Naive thymus-derived CD4-positive, alpha-beta T cell (primary cell): Measurements from ENCODE around the gene PDHX. TPM values are rescaled to one million over a fixed set of nuclear protein-coding genes. Genes with fewer than 3 reads are reported as not detected.

Experiments used
- ATAC-seq: fragments of 150-1000 bp; cut with Tn5 transposase; 2 replicates; pipeline ENCODE4 v1.10.0; 2021; ENCODE audit warnings: mild to moderate bottlenecking, moderate library complexity
- CTCF ChIA-PET: fragments of 350-600 bp; sonication (Branson Sonifier 250); formaldehyde crosslinking; loops from one replicate; lab custom pipeline; 2021; ENCODE audit warnings: antibody characterized with exemption; lab: Charles Lee
- POLR2A ChIA-PET: fragments of 350-600 bp; sonication (Branson Sonifier 250); formaldehyde crosslinking; loops from one replicate; lab custom pipeline; 2021; ENCODE audit warnings: antibody characterized with exemption, inconsistent platforms; lab: Charles Lee
- DNase-seq, 9 donors: peaks; one replicate each; pipeline versions ENCODE4 v3.0.0 to v3.0.0-alpha.2; 2020 to 2022; ENCODE audit warnings: mixed read lengths in 1 of 9
- H3K27ac ChIP-seq: one replicate; pipeline ENCODE4 v1.7.0; 2013; ENCODE audit warnings: mild to moderate bottlenecking, low read depth, low read length, moderate library complexity
- H3K27me3 ChIP-seq, 2 donors: one replicate each; pipeline ENCODE4 v1.7.0; 2013; ENCODE audit warnings: low read length in 2 of 2, mild to moderate bottlenecking in 2 of 2, moderate library complexity in 2 of 2; ENCODE audit not compliant: control insufficient read depth in 2 of 2, insufficient read depth in 2 of 2
- H3K36me3 ChIP-seq, 3 experiments: 1 replicate in 2 of 3; 2 replicates in 1 of 3; pipeline ENCODE4 v1.7.0; 2013; ENCODE audit warnings: low read length in 3 of 3, mild to moderate bottlenecking in 3 of 3, moderate library complexity in 1 of 3; ENCODE audit not compliant: insufficient read depth in 3 of 3, control insufficient read depth in 2 of 3
- H3K4me1 ChIP-seq, 2 donors: one replicate each; pipeline ENCODE4 v1.7.0; 2013; ENCODE audit warnings: low read length in 2 of 2, mild to moderate bottlenecking in 2 of 2, moderate library complexity in 1 of 2; ENCODE audit not compliant: control insufficient read depth in 2 of 2, insufficient read depth in 2 of 2
- H3K4me3 ChIP-seq: 2 replicates; pipeline ENCODE4 v1.7.0; 2013; ENCODE audit warnings: mild to moderate bottlenecking, low read length
- H3K9me3 ChIP-seq, 3 experiments: 1 replicate in 2 of 3; 2 replicates in 1 of 3; pipeline ENCODE4 v1.7.0; 2013; ENCODE audit warnings: low read length in 3 of 3; ENCODE audit not compliant: control insufficient read depth in 2 of 3
- H3K27ac Mint-ChIP-seq, 9 donors: one replicate each; pipeline ENCODE4 v1.8.0; 2020 to 2022; ENCODE audit warnings: mixed read lengths in 9 of 9, mild to moderate bottlenecking in 8 of 9, moderate library complexity in 5 of 9, inconsistent platforms in 2 of 9
- H3K27me3 Mint-ChIP-seq, 5 donors: one replicate each; pipeline ENCODE4 v1.8.0; 2021 to 2022; ENCODE audit warnings: mixed read lengths in 5 of 5, mild to moderate bottlenecking in 1 of 5
- H3K36me3 Mint-ChIP-seq, 5 donors: one replicate each; pipeline ENCODE4 v1.8.0; 2020 to 2022; ENCODE audit warnings: mixed read lengths in 5 of 5, mild to moderate bottlenecking in 3 of 5, inconsistent platforms in 1 of 5
- H3K4me1 Mint-ChIP-seq, 7 donors: one replicate each; pipeline ENCODE4 v1.8.0; 2020 to 2022; ENCODE audit warnings: mixed read lengths in 7 of 7, mild to moderate bottlenecking in 3 of 7, inconsistent platforms in 1 of 7
- H3K4me3 Mint-ChIP-seq, 10 donors: one replicate each; pipeline ENCODE4 v1.8.0; 2020 to 2022; ENCODE audit warnings: mild to moderate bottlenecking in 10 of 10, mixed read lengths in 10 of 10, moderate library complexity in 6 of 10, inconsistent platforms in 2 of 10
- H3K9me3 Mint-ChIP-seq, 11 donors: one replicate each; pipeline ENCODE4 v1.8.0; 2020 to 2022; ENCODE audit warnings: mixed read lengths in 11 of 11, mild to moderate bottlenecking in 4 of 11, inconsistent platforms in 1 of 11, moderate library complexity in 1 of 11
- intact Hi-C, 2 donors: fragments of 100-400 bp; cut with micrococcal nuclease; formaldehyde crosslinking; loops; one replicate each; pipeline ENCODE4 v1.15.1; 2023
- polyA plus RNA-seq, 2 donors: library from polyadenylated mRNA; unstranded; fragments of 300-500 nt; fragmentation: Illumina TruSeq; gene quantifications; one replicate each; pipeline ENCODE4 v1.2.3, GENCODE V29; 2021
- total RNA-seq, 6 experiments: library from RNA in 5 of 6; stranded (reverse) in 5 of 6; gene quantifications; 1 replicate in 5 of 6; 2 replicates in 1 of 6; pipeline ENCODE4 v1.2.3 and lab custom pipeline; 2021 to 2026

PDHX gene
- total and polyA plus RNA-seq, 7 experiments from 2014 or later = 17.8 to 54.1 (median 26.2) TPM

DNA sequence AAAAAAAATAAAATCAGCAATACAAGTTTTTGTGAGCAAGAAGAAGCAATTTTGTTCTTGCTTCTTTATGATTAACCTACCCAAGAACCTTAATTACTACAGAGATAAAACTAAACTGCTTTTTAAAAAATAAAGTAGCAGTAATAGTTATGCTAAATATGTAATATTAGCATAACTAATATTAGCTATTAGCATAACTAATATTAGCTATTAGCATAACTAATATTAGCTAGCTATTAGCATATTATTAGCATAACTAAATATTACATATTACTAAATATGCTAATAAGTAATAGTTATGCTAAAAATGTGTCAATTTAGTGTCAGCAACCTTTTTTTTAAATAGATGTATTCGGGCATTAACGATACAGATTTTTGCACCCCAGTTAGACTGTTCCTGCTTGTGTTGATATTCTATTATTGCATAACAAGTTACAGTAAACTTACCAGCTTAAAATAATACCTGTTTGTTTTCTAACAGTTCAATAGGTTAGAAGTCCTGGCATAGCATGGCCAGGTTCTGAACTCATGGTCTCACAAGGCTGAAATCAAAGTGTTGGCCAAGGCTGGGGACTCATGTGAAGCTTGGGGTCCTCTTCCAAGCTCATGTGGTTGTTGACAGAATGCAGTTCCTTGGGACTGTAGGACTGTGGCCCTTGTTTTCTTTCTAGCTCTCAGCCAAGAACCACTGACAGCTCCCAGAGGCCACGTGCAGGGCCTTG is 48.4 kb downstream of the PDHX start:
- H3K9me3 Mint-ChIP-seq = peaks cover 0 to 2% (median 0%) of the 10 kb centered on the region in 11 donors
- Histone ChIP-seq H3K4me1 (no peaks in the 10 kb centered on the region), H3K36me3 (peaks cover 0 to 35% (median 3%) of the 10 kb centered on the region in 3 experiments), H3K27ac (no peak overlapping the region), H3K27me3 (no peaks in the 10 kb centered on the region), H3K4me3 (no peak overlapping the region), H3K9me3 (no peaks in the 10 kb centered on the region)
- POLR2A ChIA-PET = interaction anchor here (0.7 kb wide), 1 partner anchor 1856 kb away, joined by 3 read pairs; no protein-coding TSS in a partner anchor
- H3K27ac Mint-ChIP-seq = peak overlapping the region in 1 of 9 donors; percentile 56
- ATAC-seq (no peak), DNase-seq (no peak)
- peaks cover 10 to 66% (median 35%) of the 10 kb centered on the region in 5 donors for H3K36me3 Mint-ChIP-seq
- intact Hi-C loops = no loop called here
- no peaks in the 10 kb centered on the region for H3K27me3 Mint-ChIP-seq
- peaks cover 0 to 5% (median 1%) of the 10 kb centered on the region in 7 donors for H3K4me1 Mint-ChIP-seq
- H3K4me3 Mint-ChIP-seq = no peak overlapping the region
- CTCF ChIA-PET = no interaction called here

DNA sequence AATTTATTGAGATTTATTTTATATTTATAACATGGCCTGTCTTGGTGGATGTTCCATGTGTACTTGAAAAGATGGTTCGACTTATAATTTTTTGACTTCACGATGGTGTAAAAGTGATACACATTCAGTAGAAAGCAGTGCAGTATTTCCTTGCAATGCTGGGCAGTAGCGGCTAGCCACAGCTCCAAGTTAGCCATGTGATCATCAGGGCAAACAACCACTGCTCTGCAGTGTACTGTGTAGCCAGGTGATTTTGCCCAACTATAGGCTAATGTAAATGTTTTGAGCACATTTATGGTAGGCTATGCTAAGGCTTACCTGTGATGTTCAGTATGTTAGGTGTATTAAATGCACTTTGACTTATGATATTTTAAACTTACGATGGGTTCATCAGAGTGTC is 52.4 kb downstream of the PDHX start:
- ChIA-PET CTCF (interaction anchor here (0.6 kb wide), 1 partner anchor 357 kb away, joined by 5 read pairs; no protein-coding TSS in a partner anchor), POLR2A (no interaction called here)
- no peak for DNase-seq
- H3K27me3 Mint-ChIP-seq = no peaks in the 10 kb centered on the region
- no peaks in the 10 kb centered on the region for H3K27me3 ChIP-seq
- H3K9me3 Mint-ChIP-seq = peaks cover 0 to 2% (median 0%) of the 10 kb centered on the region in 11 donors
- H3K27ac Mint-ChIP-seq = no peak overlapping the region
- peaks cover 14 to 74% (median 66%) of the 10 kb centered on the region in 5 donors for H3K36me3 Mint-ChIP-seq
- no peak overlapping the region for H3K4me3 Mint-ChIP-seq
- no peak overlapping the region for H3K27ac ChIP-seq
- no peaks in the 10 kb centered on the region for H3K9me3 ChIP-seq
- no peak for ATAC-seq
- H3K4me3 ChIP-seq = no peak overlapping the region
- peaks cover 0 to 13% (median 3%) of the 10 kb centered on the region in 7 donors for H3K4me1 Mint-ChIP-seq
- no peaks in the 10 kb centered on the region for H3K4me1 ChIP-seq
- intact Hi-C loops = no loop called here
- peaks cover 3 to 33% (median 5%) of the 10 kb centered on the region in 3 experiments for H3K36me3 ChIP-seq

DNA sequence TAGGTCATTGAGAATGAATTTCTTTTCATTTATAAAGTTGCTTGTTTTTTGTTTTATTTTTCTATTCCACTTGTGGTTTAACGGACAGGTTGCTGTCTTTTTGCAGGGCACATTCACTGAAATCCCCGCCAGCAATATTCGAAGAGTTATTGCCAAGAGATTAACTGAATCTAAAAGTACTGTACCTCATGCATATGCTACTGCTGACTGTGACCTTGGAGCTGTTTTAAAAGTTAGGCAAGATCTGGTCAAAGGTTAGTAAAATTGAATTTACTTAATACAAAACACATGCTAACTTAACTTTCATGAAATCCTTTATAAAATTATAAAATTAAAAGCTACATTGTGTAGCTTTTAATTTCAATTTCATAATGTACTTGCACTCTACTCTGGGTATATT is 53.6 kb downstream of the PDHX start:
- no peak overlapping the region for H3K4me3 Mint-ChIP-seq
- Histone ChIP-seq H3K27me3 (no peaks in the 10 kb centered on the region), H3K4me3 (no peak overlapping the region), H3K4me1 (no peaks in the 10 kb centered on the region), H3K36me3 (peaks cover 3 to 30% (median 5%) of the 10 kb centered on the region in 3 experiments), H3K9me3 (no peaks in the 10 kb centered on the region), H3K27ac (no peak overlapping the region)
- no peak overlapping the region for H3K27ac Mint-ChIP-seq
- peaks cover 0 to 2% (median 0%) of the 10 kb centered on the region in 11 donors for H3K9me3 Mint-ChIP-seq
- intact Hi-C loops = no loop called here
- POLR2A ChIA-PET = no interaction called here
- H3K27me3 Mint-ChIP-seq = no peaks in the 10 kb centered on the region
- H3K36me3 Mint-ChIP-seq = peaks cover 15 to 80% (median 74%) of the 10 kb centered on the region in 5 donors
- DNase-seq = no peak
- H3K4me1 Mint-ChIP-seq = peaks cover under 1 to 15% (median 3%) of the 10 kb centered on the region in 7 donors
- CTCF ChIA-PET = no interaction called here
- ATAC-seq = no peak

DNA sequence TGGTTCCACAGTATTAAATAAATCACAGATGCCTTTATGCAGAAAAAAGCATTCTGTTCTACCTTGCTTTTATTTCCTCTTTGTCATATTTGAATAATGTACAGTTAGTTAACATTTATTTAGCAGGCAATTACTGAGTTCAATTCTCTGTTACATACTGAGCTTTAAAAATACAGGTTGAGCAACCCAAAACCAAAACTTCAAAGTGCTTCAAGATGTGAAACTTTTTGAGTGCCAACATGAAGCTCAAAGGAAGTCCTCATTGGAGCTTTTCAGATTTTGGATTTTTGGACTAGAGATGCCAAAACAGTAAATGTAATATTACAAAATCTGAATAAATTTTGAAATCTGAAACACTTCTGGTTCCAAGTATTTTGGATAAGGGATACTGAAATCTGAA is 54.1 kb downstream of the PDHX start:
- no peaks in the 10 kb centered on the region for H3K9me3 ChIP-seq
- peaks cover 19 to 80% (median 74%) of the 10 kb centered on the region in 5 donors for H3K36me3 Mint-ChIP-seq
- ChIA-PET CTCF (no interaction called here), POLR2A (no interaction called here)
- H3K36me3 ChIP-seq = peaks cover 3 to 27% (median 5%) of the 10 kb centered on the region in 3 experiments
- H3K27me3 Mint-ChIP-seq = no peaks in the 10 kb centered on the region
- intact Hi-C loops = no loop called here
- no peak overlapping the region for H3K27ac ChIP-seq
- H3K4me3 Mint-ChIP-seq = no peak overlapping the region
- H3K27ac Mint-ChIP-seq = peak overlapping the region in 1 of 9 donors; percentile 8
- H3K27me3 ChIP-seq = no peaks in the 10 kb centered on the region
- H3K4me1 Mint-ChIP-seq = peaks cover 4 to 19% (median 6%) of the 10 kb centered on the region in 7 donors
- H3K4me3 ChIP-seq = no peak overlapping the region
- H3K4me1 ChIP-seq = no peaks in the 10 kb centered on the region
- ATAC-seq (no peak), DNase-seq (no peak)
- peaks cover 0 to 2% (median 0%) of the 10 kb centered on the region in 11 donors for H3K9me3 Mint-ChIP-seq

DNA sequence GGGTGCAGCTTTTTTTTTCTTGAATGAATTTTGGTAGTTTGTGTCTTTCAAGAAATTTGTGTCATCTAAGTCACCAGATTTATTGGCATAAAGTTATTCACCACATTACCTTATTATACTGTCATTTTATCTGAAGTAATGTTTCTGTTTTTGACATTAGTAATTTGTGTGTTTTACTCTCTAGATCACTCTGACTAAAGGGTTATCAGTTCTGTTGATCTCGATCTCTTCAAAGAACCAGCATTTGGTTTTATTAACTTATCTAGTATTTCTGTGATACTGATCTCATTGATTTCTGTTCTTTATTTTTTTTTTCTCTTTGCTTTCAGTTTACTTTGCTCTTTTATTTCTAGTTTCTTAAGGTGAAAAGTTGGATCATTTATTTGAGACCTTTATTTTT is 55.5 kb downstream of the PDHX start:
- ATAC-seq = no peak
- Mint-ChIP-seq H3K4me1 (peaks cover 5 to 34% (median 17%) of the 10 kb centered on the region in 7 donors), H3K9me3 (peaks cover 0 to 2% (median 0%) of the 10 kb centered on the region in 11 donors), H3K36me3 (peaks cover 26 to 83% (median 75%) of the 10 kb centered on the region in 5 donors), H3K27ac (no peak overlapping the region), H3K27me3 (no peaks in the 10 kb centered on the region), H3K4me3 (no peak overlapping the region)
- POLR2A ChIA-PET = no interaction called here
- no peak for DNase-seq
- Histone ChIP-seq H3K36me3 (peaks cover 3 to 20% (median 5%) of the 10 kb centered on the region in 3 experiments), H3K27ac (no peak overlapping the region), H3K4me1 (no peaks in the 10 kb centered on the region), H3K4me3 (no peak overlapping the region), H3K27me3 (no peaks in the 10 kb centered on the region), H3K9me3 (no peaks in the 10 kb centered on the region)
- intact Hi-C loops = no loop called here
- CTCF ChIA-PET = no interaction called here

DNA sequence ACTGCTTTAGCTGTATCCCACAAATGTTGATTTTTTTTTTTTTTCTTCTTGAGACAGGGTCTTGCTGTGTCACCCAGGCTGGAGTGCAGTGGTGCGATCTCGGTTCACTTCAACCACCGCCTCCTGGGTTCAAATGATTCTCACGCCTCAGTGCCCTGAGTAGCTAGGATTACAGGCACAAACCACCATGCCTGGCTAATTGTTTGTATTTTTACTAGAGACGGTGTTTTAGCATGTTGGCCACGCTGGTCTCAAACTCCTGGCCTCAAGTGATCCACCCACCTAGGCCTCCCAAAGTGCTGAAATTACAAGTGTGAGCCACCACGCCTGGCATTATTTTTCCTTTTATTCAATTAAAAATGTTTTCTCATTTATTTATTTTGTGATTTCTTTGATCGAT is 55.9 kb downstream of the PDHX start:
- H3K9me3 ChIP-seq = no peaks in the 10 kb centered on the region
- ChIA-PET CTCF (no interaction called here), POLR2A (no interaction called here)
- Mint-ChIP-seq H3K4me1 (peaks cover 10 to 38% (median 22%) of the 10 kb centered on the region in 7 donors), H3K4me3 (no peak overlapping the region), H3K27ac (no peak overlapping the region), H3K9me3 (peaks cover 0 to 2% (median 0%) of the 10 kb centered on the region in 11 donors), H3K36me3 (peaks cover 26 to 80% (median 72%) of the 10 kb centered on the region in 5 donors), H3K27me3 (no peaks in the 10 kb centered on the region)
- H3K4me3 ChIP-seq = no peak overlapping the region
- H3K27ac ChIP-seq = no peak overlapping the region
- peaks cover 3 to 20% (median 5%) of the 10 kb centered on the region in 3 experiments for H3K36me3 ChIP-seq
- intact Hi-C loops = no loop called here
- ATAC-seq = no peak
- DNase-seq = no peak
- no peaks in the 10 kb centered on the region for H3K27me3 ChIP-seq
- H3K4me1 ChIP-seq = no peaks in the 10 kb centered on the region
